Esophagus squamous epithelium (tissue), 5 donors: ENCODE results near the gene IFT57. TPM values are rescaled to one million over a fixed set of nuclear protein-coding genes. Genes with fewer than 3 reads are reported as not detected.
A peak's percentile ranks its signal among the peaks of the same experiment; 100 is the strongest.
"Not testable (repeated sequence)": the region's sequence is repeated elsewhere in the genome, so short reads cannot be mapped to it uniquely, and the experiment has no call there.

Experiments
- DNase-seq: peaks from one replicate; lab custom pipeline; 2025; lab: John Stamatoyannopoulos, UW
- H3K27ac ChIP-seq, 4 donors: fragments of 200-600 bp; sonication (generic); one replicate each; pipeline ENCODE4 v1.5.1; 2016 to 2019; ENCODE audit warnings: mild to moderate bottlenecking in 1 of 4
- H3K27me3 ChIP-seq, 4 donors: fragments of 200-600 bp; sonication (generic); 1 replicate in 3 of 4; 2 replicates in 1 of 4; pipeline versions ENCODE4 v1.5.1 to v1.6.0; 2017 to 2021; ENCODE audit warnings: antibody characterized with exemption in 1 of 4
- H3K36me3 ChIP-seq, 3 donors: fragments of 200-600 bp; sonication (generic); one replicate each; pipeline ENCODE4 v1.5.1; 2016 to 2019
- H3K4me1 ChIP-seq, 3 donors: fragments of 200-600 bp; sonication (generic); one replicate each; pipeline ENCODE4 v1.5.1; 2017 to 2019
- H3K4me3 ChIP-seq, 4 donors: fragments of 200-600 bp; sonication (generic); 1 replicate in 3 of 4; 2 replicates in 1 of 4; pipeline ENCODE4 v1.5.1; 2016 to 2019; ENCODE audit warnings: mild to moderate bottlenecking in 2 of 4, moderate library complexity in 1 of 4
- H3K9me3 ChIP-seq, 3 donors: fragments of 200-600 bp; sonication (generic); one replicate each; pipeline ENCODE4 v1.5.1; 2016 to 2019
- CTCF ChIP-seq, 6 experiments: fragments of 450-650 bp in 4 of 6; fragments of 200-600 bp in 2 of 6; sonication (generic) in 2 of 6; IDR thresholded peaks; one replicate each; pipeline ENCODE4 v1.5.1; 2016 to 2019; ENCODE audit warnings: antibody characterized with exemption in 6 of 6, mild to moderate bottlenecking in 4 of 6, moderate library complexity in 4 of 6
- POLR2A ChIP-seq, 4 donors: fragments of 450-650 bp; IDR thresholded peaks; one replicate each; pipeline ENCODE4 v1.6.1; 2017; ENCODE audit warnings: antibody characterized with exemption in 4 of 4, mild to moderate bottlenecking in 4 of 4, moderate library complexity in 3 of 4
- WGBS, 2 donors: methylation state at CpG; one replicate each; pipeline ENCODE4 v1.1.5; 2018; 5-methylcytosine and 5-hydroxymethylcytosine counted together
- intact Hi-C: fragments of 100-400 bp; cut with DNase I; formaldehyde crosslinking; loops from one replicate; pipeline ENCODE4 v1.15.0; 2022
- total RNA-seq, 4 donors: library from RNA; depleted of rRNA; stranded (reverse); fragments of >200 nt; gene quantifications; one replicate each; pipeline ENCODE4 v1.1.0, GENCODE V29; 2016
- donor health status: DM: yes; HTN: yes; CAD: no.

Gene IFT57
- total RNA-seq, 4 donors from 2014 or later: 21.0 to 35.7 (median 23.9) TPM

- H3K9me3 ChIP-seq: no peaks in the 10 kb centered on the region
- intact Hi-C loops: no loop called here
- 81 to 82% methylated on average over 1 of the region's 1 CpG for WGBS, 2 donors
Measured at GRCh38 chr3:108158251-108158650, 64.0 kb downstream of the IFT57 start.

GRCh38 chr3:108157273-108157672, 65.0 kb downstream of the IFT57 start:
- 87 to 94% methylated on average over 2 of the region's 2 CpGs for WGBS, 2 donors
- intact Hi-C loops: no loop called here
- Histone ChIP-seq H3K9me3 (no peaks in the 10 kb centered on the region), H3K36me3 (peaks cover 0 to 7% (median 0%) of the 10 kb centered on the region in 3 donors), H3K4me1 (no peaks in the 10 kb centered on the region), H3K27ac (no peak overlapping the region), H3K27me3 (no peaks in the 10 kb centered on the region), H3K4me3 (no peak overlapping the region)
- no peak for DNase-seq
- no peak for TF ChIP-seq POLR2A (IDR thresholded peaks at IDR 0.05)
- no peak for TF ChIP-seq CTCF (IDR thresholded peaks at IDR 0.05)

More at GRCh38 chr3:108158251-108158650, 64.0 kb downstream of the IFT57 start:
- no peaks in the 10 kb centered on the region for H3K4me1 ChIP-seq
- TF ChIP-seq CTCF (IDR thresholded peaks at IDR 0.05) (no peak), POLR2A (IDR thresholded peaks at IDR 0.05) (no peak)
- H3K4me3 ChIP-seq: no peak overlapping the region
- H3K27ac ChIP-seq: no peak overlapping the region
- peaks cover 0 to 17% (median 0%) of the 10 kb centered on the region in 3 donors for H3K36me3 ChIP-seq
- no peak for DNase-seq
- H3K27me3 ChIP-seq: no peaks in the 10 kb centered on the region

- H3K9me3 ChIP-seq: no peaks in the 10 kb centered on the region
- WGBS, 2 donors: 91 to 94% methylated on average over 4 of the region's 4 CpGs
- intact Hi-C loops: no loop called here
- H3K4me3 ChIP-seq: no peak overlapping the region
- TF ChIP-seq POLR2A (IDR thresholded peaks at IDR 0.05): no peak
- H3K4me1 ChIP-seq: no peaks in the 10 kb centered on the region
- no peaks in the 10 kb centered on the region for H3K27me3 ChIP-seq
- no peak overlapping the region for H3K27ac ChIP-seq
- no peaks in the 10 kb centered on the region for H3K36me3 ChIP-seq
- no peak for DNase-seq
Measured at GRCh38 chr3:108156312-108156853, 65.8 kb downstream of the IFT57 start.

GRCh38 chr3:108155642-108156041, 66.6 kb downstream of the IFT57 start:
- H3K27ac ChIP-seq, H3K9me3 ChIP-seq, H3K4me3 ChIP-seq, DNase-seq, intact Hi-C loops, H3K36me3 ChIP-seq, H3K27me3 ChIP-seq, H3K4me1 ChIP-seq: not testable (repeated sequence)
- WGBS, 2 donors: 94 to 98% methylated on average over 4 of the region's 4 CpGs

GRCh38 chr3:108153451-108153981, 68.7 kb downstream of the IFT57 start:
- H3K27ac ChIP-seq: no peak overlapping the region
- TF ChIP-seq POLR2A (IDR thresholded peaks at IDR 0.05) (no peak), CTCF (IDR thresholded peaks at IDR 0.05) (peak in 4 of 6 experiments; percentile 12 to 48 (median 30))
- H3K27me3 ChIP-seq: no peaks in the 10 kb centered on the region
- no peak overlapping the region for H3K4me3 ChIP-seq
- DNase-seq: no peak
- H3K4me1 ChIP-seq: no peaks in the 10 kb centered on the region
- 84 to 89% methylated on average over 6 to 7 of the region's 7 CpGs for WGBS, 2 donors
- intact Hi-C loops: no loop called here
- H3K36me3 ChIP-seq: no peaks in the 10 kb centered on the region
- no peaks in the 10 kb centered on the region for H3K9me3 ChIP-seq

GRCh38 chr3:108152274-108152673, 70.0 kb downstream of the IFT57 start:
- no peaks in the 10 kb centered on the region for H3K36me3 ChIP-seq
- no peak overlapping the region for H3K27ac ChIP-seq
- no peak for DNase-seq
- WGBS, 2 donors: 84 to 94% methylated on average over 3 of the region's 3 CpGs
- H3K4me3 ChIP-seq: no peak overlapping the region
- no peaks in the 10 kb centered on the region for H3K4me1 ChIP-seq
- no peaks in the 10 kb centered on the region for H3K9me3 ChIP-seq
- H3K27me3 ChIP-seq: no peaks in the 10 kb centered on the region
- TF ChIP-seq POLR2A (IDR thresholded peaks at IDR 0.05) (no peak), CTCF (IDR thresholded peaks at IDR 0.05) (no peak)
- intact Hi-C loops: no loop called here
